ENCODE results near the gene SLC27A6.

SLC27A6 gene

DNA sequence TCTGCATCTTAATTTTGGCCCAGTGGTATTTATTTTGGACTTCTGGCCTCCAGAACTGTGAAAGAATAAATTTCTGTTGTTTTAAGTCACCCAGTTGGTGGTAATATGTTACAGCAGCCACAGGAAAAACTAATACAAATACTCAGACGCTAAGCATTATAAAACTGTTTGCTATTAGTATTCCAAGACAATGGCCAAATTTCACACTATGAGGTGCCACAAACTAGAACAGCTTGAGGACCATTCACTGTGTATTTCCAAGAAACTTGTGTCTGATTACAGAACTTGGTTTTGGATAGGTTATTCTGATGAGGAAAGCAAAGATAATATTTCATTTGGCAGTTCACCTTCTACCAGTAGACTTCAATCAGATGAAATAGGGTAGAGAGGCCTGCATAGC, 113.0 kb downstream of the SLC27A6 start:
- TF ChIP-seq, protein P1, sequence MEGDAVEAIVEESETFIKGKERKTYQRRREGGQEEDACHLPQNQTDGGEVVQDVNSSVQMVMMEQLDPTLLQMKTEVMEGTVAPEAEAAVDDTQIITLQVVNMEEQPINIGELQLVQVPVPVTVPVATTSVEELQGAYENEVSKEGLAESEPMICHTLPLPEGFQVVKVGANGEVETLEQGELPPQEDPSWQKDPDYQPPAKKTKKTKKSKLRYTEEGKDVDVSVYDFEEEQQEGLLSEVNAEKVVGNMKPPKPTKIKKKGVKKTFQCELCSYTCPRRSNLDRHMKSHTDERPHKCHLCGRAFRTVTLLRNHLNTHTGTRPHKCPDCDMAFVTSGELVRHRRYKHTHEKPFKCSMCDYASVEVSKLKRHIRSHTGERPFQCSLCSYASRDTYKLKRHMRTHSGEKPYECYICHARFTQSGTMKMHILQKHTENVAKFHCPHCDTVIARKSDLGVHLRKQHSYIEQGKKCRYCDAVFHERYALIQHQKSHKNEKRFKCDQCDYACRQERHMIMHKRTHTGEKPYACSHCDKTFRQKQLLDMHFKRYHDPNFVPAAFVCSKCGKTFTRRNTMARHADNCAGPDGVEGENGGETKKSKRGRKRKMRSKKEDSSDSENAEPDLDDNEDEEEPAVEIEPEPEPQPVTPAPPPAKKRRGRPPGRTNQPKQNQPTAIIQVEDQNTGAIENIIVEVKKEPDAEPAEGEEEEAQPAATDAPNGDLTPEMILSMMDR (IDR thresholded peaks at IDR 0.05; ENCODE audit: low read depth, low read length): no peak
- DNase-seq (ENCODE audit: extremely low read depth, low read depth): no peak

DNA sequence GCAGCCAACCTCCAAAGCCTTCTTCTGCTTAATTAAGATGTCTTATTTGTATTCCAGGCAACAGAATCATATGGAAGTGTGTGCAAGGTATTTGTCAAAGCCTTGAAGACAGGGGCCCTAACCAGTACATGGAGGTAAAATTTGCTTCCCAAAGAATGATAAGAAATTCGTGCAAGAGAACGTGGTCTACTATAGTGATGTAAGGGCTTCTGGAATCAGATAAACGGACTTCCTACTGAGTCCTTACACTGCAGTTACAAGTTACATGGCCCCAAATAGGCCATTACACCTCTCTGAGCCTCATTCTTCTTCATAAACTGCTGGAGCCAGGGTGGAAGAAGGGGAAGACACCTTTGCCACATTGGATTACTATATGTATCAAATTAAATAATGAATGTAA, 113.4 kb downstream of the SLC27A6 start:
- TF ChIP-seq, protein P1 (IDR thresholded peaks at IDR 0.05; ENCODE audit: low read depth, low read length): no peak
- no peak for DNase-seq (ENCODE audit: extremely low read depth, low read depth)

DNA sequence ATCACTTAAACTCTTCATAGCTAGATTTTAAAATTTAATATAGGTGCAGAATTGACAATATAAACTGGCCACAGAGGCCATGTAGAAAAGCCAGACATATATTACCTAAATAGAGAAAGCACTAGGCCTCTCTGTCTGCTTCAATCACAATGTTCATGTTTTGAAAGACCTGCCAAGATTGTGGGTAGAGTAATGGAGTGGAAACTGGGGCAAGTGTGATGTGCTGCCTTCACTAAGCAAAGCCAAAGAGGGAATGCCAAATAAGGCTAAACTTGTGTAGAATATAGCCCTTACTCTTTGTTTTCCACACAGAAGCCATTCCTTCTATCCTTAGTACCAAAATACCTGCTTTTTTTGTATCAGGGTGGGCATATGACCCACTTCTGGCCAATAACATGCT, 114.2 kb downstream of the SLC27A6 start:
- DNase-seq (ENCODE audit: extremely low read depth, low read depth): no peak
- TF ChIP-seq, protein P1 (IDR thresholded peaks at IDR 0.05; ENCODE audit: low read depth, low read length): no peak

DNA sequence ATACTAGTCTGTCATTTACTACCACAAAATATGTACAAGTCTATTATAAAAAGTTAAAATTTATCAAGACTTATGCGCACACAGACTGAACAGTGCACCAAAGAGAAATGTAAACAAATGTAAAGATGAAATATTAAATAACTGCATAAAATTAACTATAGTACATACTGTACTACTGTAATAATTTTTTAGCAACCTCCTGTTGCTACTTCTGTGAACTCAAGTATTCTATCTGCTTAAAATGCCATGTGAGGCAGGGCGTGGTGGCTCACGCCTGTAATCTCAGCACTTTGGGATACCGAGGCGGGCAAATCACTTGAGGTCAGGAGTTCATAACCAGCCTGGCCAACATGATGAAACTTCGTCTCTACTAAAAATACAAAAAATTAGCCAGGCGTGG, 115.5 kb downstream of the SLC27A6 start:
- TF ChIP-seq, protein P1 (IDR thresholded peaks at IDR 0.05; ENCODE audit: low read depth, low read length): no peak
- no peak for DNase-seq (ENCODE audit: extremely low read depth, low read depth)

DNA sequence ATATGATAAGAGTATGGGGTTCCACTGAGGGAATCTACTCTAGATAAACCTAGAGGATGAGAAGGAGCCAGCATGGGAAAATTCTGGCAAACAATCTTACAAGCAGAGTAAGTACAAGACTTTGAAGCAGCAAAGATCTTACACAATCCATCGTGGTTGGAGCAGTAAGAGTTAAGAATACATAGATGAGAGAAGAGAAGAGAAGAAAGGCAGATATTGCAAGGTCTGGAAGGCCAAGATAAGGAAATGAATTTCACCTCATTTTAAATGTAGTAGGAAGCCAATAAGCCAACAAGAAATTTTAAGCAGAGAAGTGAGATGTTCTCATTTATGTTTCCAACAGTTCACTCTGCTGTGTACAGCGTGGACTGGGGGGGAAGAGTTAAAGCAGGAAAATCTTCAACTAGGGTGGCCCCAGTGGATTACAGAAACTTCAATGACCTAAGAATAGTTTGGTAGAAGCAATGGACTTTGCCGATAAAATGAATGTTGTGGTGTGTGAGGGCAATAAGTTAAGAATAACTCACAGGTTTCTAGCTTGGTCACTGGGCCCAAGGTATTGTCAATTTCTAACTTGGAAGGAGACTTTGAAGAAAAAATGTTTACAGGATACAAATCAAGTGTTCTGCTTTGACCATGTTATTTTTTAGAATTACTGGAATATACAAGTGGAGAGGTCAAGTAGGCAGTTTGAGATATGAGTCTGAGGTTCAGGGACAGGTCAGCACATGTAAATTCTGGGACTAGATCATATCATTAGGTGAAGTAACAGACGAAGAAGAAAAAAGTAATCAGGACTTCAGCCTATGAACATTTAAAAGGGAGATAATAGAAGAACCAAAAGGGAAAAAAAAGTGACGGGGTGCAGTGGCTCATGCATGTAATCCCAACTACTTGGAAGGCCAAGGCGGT, 117.2 kb downstream of the SLC27A6 start:
- TF ChIP-seq, protein P1 (IDR thresholded peaks at IDR 0.05; ENCODE audit: low read depth, low read length): no peak
- DNase-seq (ENCODE audit: extremely low read depth, low read depth): no peak

Measured in AG09319 (cell line).